Measurements from ENCODE around the gene ATP6V1B1. TPM values are rescaled to one million over a fixed set of nuclear protein-coding genes. Genes with fewer than 3 reads are reported as not detected.
A peak's percentile ranks its signal among the peaks of the same experiment; 100 is the strongest.

The ATP6V1B1 gene
- total and polyA plus RNA-seq, 2 experiments from 2014 or later = not detected

DNA sequence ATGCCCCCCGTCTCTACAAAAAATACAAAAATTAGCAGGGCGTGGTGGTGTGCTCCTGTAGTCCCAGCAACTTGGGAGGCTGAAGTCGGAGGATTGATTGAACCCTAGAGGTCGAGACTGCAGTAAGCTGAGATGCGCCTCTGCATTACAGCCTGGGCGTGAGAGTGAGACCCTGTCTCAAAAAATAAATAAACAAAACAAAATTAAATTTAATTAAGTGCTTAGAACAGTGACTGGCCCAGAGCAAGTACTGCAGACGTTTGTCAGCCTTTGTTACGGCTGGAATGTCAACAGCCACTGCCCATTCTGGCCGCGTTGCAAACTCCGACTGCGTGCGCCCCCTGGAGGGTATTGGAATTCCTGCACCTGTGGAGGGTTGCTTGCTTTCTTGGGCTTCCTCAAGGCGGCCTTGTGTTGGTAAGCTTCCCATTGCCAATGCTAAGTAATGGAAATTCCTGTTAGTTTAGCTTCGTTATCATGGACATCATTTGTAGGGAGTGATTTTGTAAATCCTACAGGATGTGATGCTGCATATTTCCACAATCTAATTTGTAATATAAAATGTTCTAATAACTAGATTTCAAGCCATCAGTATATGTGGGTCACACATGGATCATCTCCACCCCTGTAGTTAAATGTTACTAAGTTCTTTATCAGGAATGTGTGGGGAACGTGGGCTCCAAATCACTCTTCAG, 15.9 kb upstream of the ATP6V1B1 start:
- DNase-seq (ENCODE audit: low spot score) (peak; percentile 94), ATAC-seq (peak; percentile 73)
- TF ChIP-seq, protein P1, sequence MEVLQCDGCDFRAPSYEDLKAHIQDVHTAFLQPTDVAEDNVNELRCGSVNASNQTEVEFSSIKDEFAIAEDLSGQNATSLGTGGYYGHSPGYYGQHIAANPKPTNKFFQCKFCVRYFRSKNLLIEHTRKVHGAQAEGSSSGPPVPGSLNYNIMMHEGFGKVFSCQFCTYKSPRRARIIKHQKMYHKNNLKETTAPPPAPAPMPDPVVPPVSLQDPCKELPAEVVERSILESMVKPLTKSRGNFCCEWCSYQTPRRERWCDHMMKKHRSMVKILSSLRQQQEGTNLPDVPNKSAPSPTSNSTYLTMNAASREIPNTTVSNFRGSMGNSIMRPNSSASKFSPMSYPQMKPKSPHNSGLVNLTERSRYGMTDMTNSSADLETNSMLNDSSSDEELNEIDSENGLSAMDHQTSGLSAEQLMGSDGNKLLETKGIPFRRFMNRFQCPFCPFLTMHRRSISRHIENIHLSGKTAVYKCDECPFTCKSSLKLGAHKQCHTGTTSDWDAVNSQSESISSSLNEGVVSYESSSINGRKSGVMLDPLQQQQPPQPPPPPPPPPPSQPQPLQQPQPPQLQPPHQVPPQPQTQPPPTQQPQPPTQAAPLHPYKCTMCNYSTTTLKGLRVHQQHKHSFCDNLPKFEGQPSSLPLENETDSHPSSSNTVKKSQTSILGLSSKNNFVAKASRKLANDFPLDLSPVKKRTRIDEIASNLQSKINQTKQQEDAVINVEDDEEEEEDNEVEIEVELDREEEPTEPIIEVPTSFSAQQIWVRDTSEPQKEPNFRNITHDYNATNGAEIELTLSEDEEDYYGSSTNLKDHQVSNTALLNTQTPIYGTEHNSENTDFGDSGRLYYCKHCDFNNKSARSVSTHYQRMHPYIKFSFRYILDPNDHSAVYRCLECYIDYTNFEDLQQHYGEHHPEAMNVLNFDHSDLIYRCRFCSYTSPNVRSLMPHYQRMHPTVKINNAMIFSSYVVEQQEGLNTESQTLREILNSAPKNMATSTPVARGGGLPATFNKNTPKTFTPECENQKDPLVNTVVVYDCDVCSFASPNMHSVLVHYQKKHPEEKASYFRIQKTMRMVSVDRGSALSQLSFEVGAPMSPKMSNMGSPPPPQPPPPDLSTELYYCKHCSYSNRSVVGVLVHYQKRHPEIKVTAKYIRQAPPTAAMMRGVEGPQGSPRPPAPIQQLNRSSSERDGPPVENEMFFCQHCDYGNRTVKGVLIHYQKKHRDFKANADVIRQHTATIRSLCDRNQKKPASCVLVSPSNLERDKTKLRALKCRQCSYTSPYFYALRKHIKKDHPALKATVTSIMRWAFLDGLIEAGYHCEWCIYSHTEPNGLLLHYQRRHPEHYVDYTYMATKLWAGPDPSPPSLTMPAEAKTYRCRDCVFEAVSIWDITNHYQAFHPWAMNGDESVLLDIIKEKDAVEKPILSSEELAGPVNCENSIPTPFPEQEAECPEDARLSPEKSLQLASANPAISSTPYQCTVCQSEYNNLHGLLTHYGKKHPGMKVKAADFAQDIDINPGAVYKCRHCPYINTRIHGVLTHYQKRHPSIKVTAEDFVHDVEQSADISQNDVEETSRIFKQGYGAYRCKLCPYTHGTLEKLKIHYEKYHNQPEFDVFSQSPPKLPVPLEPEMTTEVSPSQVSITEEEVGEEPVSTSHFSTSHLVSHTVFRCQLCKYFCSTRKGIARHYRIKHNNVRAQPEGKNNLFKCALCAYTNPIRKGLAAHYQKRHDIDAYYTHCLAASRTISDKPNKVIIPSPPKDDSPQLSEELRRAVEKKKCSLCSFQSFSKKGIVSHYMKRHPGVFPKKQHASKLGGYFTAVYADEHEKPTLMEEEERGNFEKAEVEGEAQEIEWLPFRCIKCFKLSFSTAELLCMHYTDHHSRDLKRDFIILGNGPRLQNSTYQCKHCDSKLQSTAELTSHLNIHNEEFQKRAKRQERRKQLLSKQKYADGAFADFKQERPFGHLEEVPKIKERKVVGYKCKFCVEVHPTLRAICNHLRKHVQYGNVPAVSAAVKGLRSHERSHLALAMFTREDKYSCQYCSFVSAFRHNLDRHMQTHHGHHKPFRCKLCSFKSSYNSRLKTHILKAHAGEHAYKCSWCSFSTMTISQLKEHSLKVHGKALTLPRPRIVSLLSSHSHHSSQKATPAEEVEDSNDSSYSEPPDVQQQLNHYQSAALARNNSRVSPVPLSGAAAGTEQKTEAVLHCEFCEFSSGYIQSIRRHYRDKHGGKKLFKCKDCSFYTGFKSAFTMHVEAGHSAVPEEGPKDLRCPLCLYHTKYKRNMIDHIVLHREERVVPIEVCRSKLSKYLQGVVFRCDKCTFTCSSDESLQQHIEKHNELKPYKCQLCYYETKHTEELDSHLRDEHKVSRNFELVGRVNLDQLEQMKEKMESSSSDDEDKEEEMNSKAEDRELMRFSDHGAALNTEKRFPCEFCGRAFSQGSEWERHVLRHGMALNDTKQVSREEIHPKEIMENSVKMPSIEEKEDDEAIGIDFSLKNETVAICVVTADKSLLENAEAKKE (CRISPR knock-in tag; IDR thresholded peaks at IDR 0.05) = 0 out of 2 replicates have a peak, but pooled peaks have one; percentile 7
- no peak for TF ChIP-seq JUNB (IDR thresholded peaks at IDR 0.05; ENCODE audit: unreplicated experiment)
- TF ChIP-seq EZH2phosphoT487 (IDR thresholded peaks at IDR 0.05; ENCODE audit: unreplicated experiment) = no peak
- TF ChIP-seq, protein P2, sequence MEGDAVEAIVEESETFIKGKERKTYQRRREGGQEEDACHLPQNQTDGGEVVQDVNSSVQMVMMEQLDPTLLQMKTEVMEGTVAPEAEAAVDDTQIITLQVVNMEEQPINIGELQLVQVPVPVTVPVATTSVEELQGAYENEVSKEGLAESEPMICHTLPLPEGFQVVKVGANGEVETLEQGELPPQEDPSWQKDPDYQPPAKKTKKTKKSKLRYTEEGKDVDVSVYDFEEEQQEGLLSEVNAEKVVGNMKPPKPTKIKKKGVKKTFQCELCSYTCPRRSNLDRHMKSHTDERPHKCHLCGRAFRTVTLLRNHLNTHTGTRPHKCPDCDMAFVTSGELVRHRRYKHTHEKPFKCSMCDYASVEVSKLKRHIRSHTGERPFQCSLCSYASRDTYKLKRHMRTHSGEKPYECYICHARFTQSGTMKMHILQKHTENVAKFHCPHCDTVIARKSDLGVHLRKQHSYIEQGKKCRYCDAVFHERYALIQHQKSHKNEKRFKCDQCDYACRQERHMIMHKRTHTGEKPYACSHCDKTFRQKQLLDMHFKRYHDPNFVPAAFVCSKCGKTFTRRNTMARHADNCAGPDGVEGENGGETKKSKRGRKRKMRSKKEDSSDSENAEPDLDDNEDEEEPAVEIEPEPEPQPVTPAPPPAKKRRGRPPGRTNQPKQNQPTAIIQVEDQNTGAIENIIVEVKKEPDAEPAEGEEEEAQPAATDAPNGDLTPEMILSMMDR (conservative IDR thresholded peaks at IDR 0.05; ENCODE audit: low read depth in 2 of 2) = peak; percentile 94 to 95
- no peak overlapping the region for H3K27ac Mint-ChIP-seq
- H3K36me3 Mint-ChIP-seq (ENCODE audit: low read depth) = no peaks in the 10 kb centered on the region; the same call in 2 of the 3 replicates
- peaks cover 4% of the 10 kb centered on the region; the same call in 1 of the 2 replicates for H3K4me1 ChIP-seq (ENCODE audit: insufficient read depth)
- no peaks in the 10 kb centered on the region for H4K20me1 ChIP-seq (replicated peaks; ENCODE audit: insufficient read depth)
- no peaks in the 10 kb centered on the region for H3K9me2 ChIP-seq (ENCODE audit: insufficient read depth)
- no peaks in the 10 kb centered on the region for H3K79me2 ChIP-seq (replicated peaks; ENCODE audit: insufficient read depth)
- H3K36me3 ChIP-seq (ENCODE audit: insufficient read depth) = no peaks in the 10 kb centered on the region
- no peak overlapping the region for H3K4me3 Mint-ChIP-seq
- H3K4me3 ChIP-seq = no peak overlapping the region
- H3K9me3 Mint-ChIP-seq = no peaks in the 10 kb centered on the region
- no peaks in the 10 kb centered on the region for H3F3A ChIP-seq (replicated peaks; ENCODE audit: low read depth)
- no peak overlapping the region for H3K4me2 ChIP-seq
- H3K27ac ChIP-seq (ENCODE audit: low read depth) = no peak overlapping the region
- peaks cover 11% of the 10 kb centered on the region; the same call in 1 of the 2 replicates for H3K27me3 ChIP-seq (ENCODE audit: insufficient read depth)
- H2AFZ ChIP-seq = no peak overlapping the region
- peaks cover 12% of the 10 kb centered on the region for H3K27me3 Mint-ChIP-seq (ENCODE audit: insufficient read depth, low read depth, poor library complexity)
- H3K4me1 Mint-ChIP-seq = peaks cover 15% of the 10 kb centered on the region
